ENCODE measurements around the gene ANKRD13B. TPM values are rescaled to one million over a fixed set of nuclear protein-coding genes. Genes with fewer than 3 reads are reported as not detected.

Gene ANKRD13B
- total RNA-seq, 1 experiment from 2014 or later, result 45.5 TPM

- DNase-seq (ENCODE audit: low spot score), result no peak
- no peak for TF ChIP-seq TCF7 (CRISPR knock-in tag; IDR thresholded peaks at IDR 0.05; ENCODE audit: low read depth)
- TF ChIP-seq PRRX2 (CRISPR knock-in tag; IDR thresholded peaks at IDR 0.05), result no peak
- TF ChIP-seq ATF1 (CRISPR knock-in tag; IDR thresholded peaks at IDR 0.05), result no peak
- Mint-ChIP-seq H3K27ac (no peak overlapping the region), H3K36me3 (no peaks in the 10 kb centered on the region), H3K27me3 (ENCODE audit: low read depth) (peaks cover 82% of the 10 kb centered on the region), H3K4me1 (peaks cover 57% of the 10 kb centered on the region), H3K4me3 (peak overlapping the region; percentile 16; the same call in 1 of the 2 replicates), H3K9me3 (no peaks in the 10 kb centered on the region)
- ChIA-PET POLR2A (interaction anchor here (0.6 kb wide), 1 partner anchor 21 kb away, joined by 5 read pairs; no protein-coding TSS in a partner anchor), CTCF (interaction anchor here (0.5 to 9.2 kb wide), 7 partner anchors 13 to 857 kb away, joined by 3 to 272 read pairs (median 3); partner anchors contain the start of gene ANKRD13B)
- ATAC-seq, result no peak
Observed at GRCh38 chr17:29620779-29621500, 28.0 kb downstream of the ANKRD13B start.

- ChIA-PET POLR2A (interaction anchor here (0.6 kb wide), 1 partner anchor 20 kb away, joined by 5 read pairs; no protein-coding TSS in a partner anchor), CTCF (interaction anchor here (0.5 to 3.2 kb wide), 6 partner anchors 12 to 858 kb away, joined by 3 to 12 read pairs (median 4); partner anchors contain the start of gene ABHD15)
- peak overlapping the region; percentile 79 for H3K4me3 Mint-ChIP-seq
- H3K9me3 Mint-ChIP-seq, result no peaks in the 10 kb centered on the region
- TF ChIP-seq EMX1 (CRISPR knock-in tag; IDR thresholded peaks at IDR 0.05), result no peak
- TF ChIP-seq PRDM15 (CRISPR knock-in tag; IDR thresholded peaks at IDR 0.05), result no peak
- TF ChIP-seq ZSCAN18 (CRISPR knock-in tag; IDR thresholded peaks at IDR 0.05), result no peak
- TF ChIP-seq ZNF317 (CRISPR knock-in tag; IDR thresholded peaks at IDR 0.05; ENCODE audit: borderline replicate concordance, low read depth), result no peak
- no peak for TF ChIP-seq FOXK1 (CRISPR knock-in tag; IDR thresholded peaks at IDR 0.05)
- TF ChIP-seq FOXP4 (CRISPR knock-in tag; IDR thresholded peaks at IDR 0.05), result no peak
- no peak for TF ChIP-seq TEAD1 (CRISPR knock-in tag; IDR thresholded peaks at IDR 0.05)
- TF ChIP-seq HMGA2 (CRISPR knock-in tag; IDR thresholded peaks at IDR 0.05), result no peak
- no peak for TF ChIP-seq PREB (CRISPR knock-in tag; IDR thresholded peaks at IDR 0.05; ENCODE audit: borderline replicate concordance)
- no peak for TF ChIP-seq SOX15 (CRISPR knock-in tag; IDR thresholded peaks at IDR 0.05)
- no peak for TF ChIP-seq JAZF1 (CRISPR knock-in tag; IDR thresholded peaks at IDR 0.05)
- no peak for TF ChIP-seq USF2 (CRISPR knock-in tag; IDR thresholded peaks at IDR 0.05)
- TF ChIP-seq GRHL2 (CRISPR knock-in tag; IDR thresholded peaks at IDR 0.05; ENCODE audit: insufficient replicate concordance, severe bottlenecking), result no peak
- no peak for TF ChIP-seq ZNF232 (CRISPR knock-in tag; IDR thresholded peaks at IDR 0.05)
- no peak for TF ChIP-seq OVOL2 (CRISPR knock-in tag; IDR thresholded peaks at IDR 0.05; ENCODE audit: borderline replicate concordance)
- peaks cover 49% of the 10 kb centered on the region for H3K4me1 Mint-ChIP-seq
- H3K27me3 Mint-ChIP-seq (ENCODE audit: low read depth), result peaks cover 73% of the 10 kb centered on the region
- H3K36me3 Mint-ChIP-seq, result no peaks in the 10 kb centered on the region
- H3K27ac Mint-ChIP-seq, result no peak overlapping the region
- DNase-seq (ENCODE audit: low spot score), result no peak
- ATAC-seq, result no peak
Observed at GRCh38 chr17:29621751-29622194, 28.8 kb downstream of the ANKRD13B start.

Data from WTC11 (cell line).